Epithelial cell of esophagus (primary cell): ENCODE measurements around the gene PPP1R14C.
A peak's percentile ranks its signal among the peaks of the same experiment; 100 is the strongest.

Experiments
- DNase-seq: peaks from one replicate; pipeline ENCODE4 v3.0.0; 2010; ENCODE audit warnings: low read depth
- H3K4me3 ChIP-seq: 2 replicates; pipeline ENCODE4 v1.5.1; 2011; ENCODE audit warnings: mild to moderate bottlenecking, low read length, control low read depth
- TF ChIP-seq, protein P1 (sequence below): IDR thresholded peaks from 2 replicates; pipeline ENCODE4 v1.5.1; 2011; ENCODE audit warnings: low read depth, mild to moderate bottlenecking, low read length, control low read depth, inconsistent platforms; ENCODE audit not compliant: insufficient read depth; ENCODE audit errors: missing control alignments

The PPP1R14C gene

DNA sequence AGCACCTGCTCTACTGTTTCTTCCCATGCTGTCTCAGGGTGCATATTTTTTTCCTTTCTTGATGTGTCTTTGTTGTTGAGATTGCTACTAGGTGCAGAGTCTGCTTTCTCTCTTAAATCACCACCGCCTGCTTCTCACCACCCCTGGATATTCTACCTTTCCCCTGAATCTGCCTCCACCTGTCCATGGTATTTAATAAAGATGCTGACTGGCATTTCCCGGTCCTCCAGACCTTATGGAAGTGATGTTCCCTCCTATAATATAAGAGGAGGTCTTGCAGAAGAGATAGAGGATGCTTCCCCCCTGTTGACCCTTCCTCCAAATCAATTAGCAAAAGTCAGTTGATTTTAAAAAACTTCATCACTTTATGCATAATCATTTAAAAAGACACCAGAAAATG lies 118.1 kb downstream of the PPP1R14C start:
- TF ChIP-seq, protein P1, sequence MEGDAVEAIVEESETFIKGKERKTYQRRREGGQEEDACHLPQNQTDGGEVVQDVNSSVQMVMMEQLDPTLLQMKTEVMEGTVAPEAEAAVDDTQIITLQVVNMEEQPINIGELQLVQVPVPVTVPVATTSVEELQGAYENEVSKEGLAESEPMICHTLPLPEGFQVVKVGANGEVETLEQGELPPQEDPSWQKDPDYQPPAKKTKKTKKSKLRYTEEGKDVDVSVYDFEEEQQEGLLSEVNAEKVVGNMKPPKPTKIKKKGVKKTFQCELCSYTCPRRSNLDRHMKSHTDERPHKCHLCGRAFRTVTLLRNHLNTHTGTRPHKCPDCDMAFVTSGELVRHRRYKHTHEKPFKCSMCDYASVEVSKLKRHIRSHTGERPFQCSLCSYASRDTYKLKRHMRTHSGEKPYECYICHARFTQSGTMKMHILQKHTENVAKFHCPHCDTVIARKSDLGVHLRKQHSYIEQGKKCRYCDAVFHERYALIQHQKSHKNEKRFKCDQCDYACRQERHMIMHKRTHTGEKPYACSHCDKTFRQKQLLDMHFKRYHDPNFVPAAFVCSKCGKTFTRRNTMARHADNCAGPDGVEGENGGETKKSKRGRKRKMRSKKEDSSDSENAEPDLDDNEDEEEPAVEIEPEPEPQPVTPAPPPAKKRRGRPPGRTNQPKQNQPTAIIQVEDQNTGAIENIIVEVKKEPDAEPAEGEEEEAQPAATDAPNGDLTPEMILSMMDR = no peak
- H3K4me3 ChIP-seq = no peak overlapping the region
- no peak for DNase-seq

DNA sequence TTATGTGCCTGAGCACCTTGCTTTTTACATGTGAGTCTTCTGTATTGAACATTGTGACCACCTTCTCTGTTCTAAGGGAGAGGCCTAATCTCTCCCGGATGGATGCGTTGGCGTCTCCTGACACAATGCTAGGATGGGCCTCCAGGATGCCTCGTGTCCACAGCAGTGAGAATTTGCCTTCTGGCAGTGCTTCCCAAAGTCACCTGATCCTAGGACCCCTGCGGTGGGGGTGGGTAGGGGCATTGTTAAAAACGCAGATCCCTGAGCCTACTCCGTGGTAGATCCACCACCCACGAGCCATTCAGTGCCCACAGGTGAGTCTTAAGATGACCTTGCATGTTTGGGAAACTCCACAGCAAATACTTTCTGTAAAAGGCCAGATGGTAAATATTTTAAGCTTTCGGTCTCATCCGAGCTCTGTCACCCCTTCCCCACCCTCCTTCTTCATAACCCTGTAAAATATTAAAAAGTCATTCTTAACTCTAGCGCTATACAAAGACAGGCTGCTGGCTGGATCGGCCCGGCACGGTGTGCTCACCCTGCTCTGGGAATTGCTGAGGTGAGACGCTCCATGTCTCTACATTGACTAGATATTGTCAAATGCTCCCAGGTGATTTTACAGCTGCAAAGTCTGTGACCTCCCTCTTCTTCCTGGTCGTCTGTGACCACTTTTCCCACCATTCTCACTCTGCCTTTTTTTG lies 119.3 kb downstream of the PPP1R14C start:
- TF ChIP-seq, protein P1 = no peak
- DNase-seq = no peak
- no peak overlapping the region for H3K4me3 ChIP-seq

DNA sequence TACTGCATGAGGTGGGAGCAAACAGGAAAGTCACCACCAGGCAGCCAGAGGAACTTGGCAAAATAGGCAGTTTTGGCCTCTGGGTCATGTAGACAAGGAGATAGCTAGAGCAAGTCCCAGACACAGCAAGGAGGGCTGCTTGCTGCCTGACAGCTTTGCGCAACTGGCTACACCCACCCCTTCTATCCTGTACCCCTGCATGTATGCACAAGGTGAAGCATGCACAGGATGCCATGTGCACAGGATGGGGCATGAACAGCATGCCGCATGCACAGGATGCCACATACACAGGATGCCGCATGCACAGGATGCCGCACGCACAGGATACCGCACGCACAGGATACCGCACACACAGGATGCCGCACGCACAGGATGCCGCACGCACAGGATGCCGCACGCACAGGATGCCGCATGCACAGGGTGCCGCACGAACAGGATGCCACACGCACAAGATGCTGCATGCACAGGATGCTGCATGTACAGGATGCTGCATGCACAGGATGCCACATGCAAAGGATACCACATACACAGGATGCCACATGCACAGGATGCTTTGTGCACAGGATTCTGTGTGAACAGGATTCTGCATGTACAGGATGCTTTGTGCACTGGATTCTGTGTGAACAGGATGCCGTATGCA lies 121.0 kb downstream of the PPP1R14C start:
- TF ChIP-seq, protein P1 = no peak
- no peak for DNase-seq
- no peak overlapping the region for H3K4me3 ChIP-seq

DNA sequence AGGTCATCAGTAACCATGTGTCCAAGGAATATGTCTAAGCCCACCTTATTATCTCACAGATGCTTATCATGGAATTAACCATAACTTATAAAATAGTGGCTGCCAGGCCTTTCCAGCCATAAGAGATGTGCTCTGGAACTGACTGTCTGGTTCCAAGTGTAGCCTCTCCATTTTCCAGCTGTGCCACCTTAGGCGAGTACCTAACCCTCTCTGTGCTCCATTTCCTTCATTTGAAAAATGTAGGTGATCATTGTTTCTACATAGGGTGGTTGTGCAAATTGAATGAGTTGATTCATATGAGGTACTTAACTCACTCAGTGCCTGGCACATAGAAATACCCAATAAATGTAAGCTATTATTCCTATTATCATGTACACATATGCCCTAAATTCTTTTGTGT lies 123.5 kb downstream of the PPP1R14C start:
- no peak overlapping the region for H3K4me3 ChIP-seq
- no peak for DNase-seq
- TF ChIP-seq, protein P1 = no peak

DNA sequence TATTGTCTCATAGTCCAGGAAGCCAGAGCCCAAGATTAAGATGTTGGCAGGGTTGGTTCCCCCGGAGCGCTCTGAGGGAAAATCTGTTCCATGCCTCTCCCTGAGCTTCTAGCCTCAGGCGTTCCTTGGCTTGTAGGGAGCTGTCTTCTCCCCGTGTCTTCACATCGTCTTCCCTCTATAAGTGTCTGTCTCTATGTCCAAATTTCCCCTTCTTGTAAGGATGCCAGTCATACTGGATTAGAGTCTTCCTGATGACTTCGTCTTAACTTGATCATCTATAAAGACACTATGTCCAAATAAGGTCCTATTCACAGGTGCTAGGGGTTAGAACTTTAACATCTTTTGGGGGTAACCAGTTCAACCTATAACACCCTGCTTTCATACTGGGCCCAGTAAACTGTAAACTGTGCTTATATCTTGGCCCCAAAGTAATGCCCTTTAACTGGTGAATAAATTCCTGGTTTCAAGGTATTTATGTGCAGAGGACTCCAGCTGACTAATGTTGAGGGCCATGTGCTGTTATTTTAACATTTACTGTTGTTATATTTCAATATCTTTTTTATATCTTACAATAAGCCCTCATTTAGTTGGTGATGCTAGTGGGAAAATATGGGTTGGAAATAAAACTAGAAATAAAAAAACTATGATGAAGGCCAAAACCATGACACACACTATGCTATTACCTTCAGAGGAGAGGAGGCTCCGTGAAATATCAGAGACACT lies 124.3 kb downstream of the PPP1R14C start:
- DNase-seq = peak; percentile 74
- TF ChIP-seq, protein P1 = no peak
- no peak overlapping the region for H3K4me3 ChIP-seq

DNA sequence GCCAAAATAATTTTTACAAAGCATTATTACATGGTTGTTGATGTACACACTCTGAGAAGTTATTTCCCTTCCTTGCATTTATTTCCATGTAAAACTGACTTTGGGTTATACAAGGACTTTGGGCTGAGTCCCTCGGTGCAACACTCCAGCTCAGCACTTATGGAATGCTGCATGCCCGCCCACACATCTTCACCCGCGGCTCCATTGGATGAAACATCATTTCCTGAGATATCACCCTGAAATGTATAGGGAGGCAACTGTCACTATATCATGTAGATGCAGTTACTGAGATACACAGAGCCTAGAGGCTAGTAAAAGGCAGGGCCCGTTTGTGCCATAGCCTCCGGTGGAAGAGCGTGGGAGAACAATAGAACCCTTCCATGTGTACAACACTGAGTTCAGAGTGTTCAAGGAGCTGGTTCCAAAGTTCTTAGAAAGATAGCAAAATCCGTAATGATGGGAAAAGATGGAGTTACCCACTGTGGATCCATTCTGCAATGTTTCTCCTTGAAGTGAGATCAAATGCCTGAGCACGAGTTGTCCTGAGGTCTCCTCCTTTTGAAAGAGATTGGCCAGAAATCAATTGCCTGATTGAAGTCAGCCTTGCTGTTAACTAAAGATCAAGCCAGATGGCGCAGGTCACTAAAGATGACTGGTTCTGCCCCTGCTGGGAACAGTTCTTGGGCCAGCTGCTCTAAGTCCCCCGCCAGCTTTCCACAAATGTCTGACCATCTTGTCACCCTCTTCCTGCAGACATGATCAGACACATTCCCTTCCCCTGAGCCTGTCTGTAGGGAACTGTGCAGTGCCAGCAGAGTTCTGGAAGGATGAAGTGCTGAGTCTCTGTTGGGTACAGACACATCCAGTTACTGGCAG lies 125.1 kb downstream of the PPP1R14C start:
- peak; percentile 96 for DNase-seq
- TF ChIP-seq, protein P1 = no peak
- no peak overlapping the region for H3K4me3 ChIP-seq
